Activated CD4-positive, alpha-beta T cell treated with anti-CD3 and anti-CD28 coated beads, Interleukin-2, amount 50 U/mL, for 4 hours (primary cell): ENCODE results near the gene PPP2R5D.
A peak's percentile ranks its signal among the peaks of the same experiment; 100 is the strongest.
"Not testable (repeated sequence)": the region's sequence is repeated elsewhere in the genome, so short reads cannot be mapped to it uniquely, and the experiment has no call there.

Source experiments
- DNase-seq, 2 experiments: peaks; one replicate each; pipeline ENCODE4 v3.0.0-alpha.2; 2020

The PPP2R5D gene

DNA sequence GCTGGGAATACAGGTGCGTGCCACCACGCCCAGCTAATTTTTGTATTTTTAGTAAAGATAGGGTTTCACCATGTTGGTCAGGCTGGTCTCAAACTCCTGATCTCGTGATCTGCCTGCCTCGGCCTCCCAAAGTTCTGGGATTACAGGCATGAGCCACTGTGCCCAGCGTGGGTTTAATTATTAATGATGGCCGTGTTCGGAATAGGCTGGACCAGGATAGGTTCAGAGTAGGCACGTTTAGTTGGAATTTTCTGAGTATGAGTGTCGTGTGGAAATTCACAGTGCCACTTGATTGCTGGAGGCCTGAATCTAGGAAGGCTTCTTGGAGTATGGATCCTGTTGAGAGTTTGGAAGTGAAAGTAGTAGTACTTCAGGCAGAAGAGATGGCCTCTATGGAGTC is 13.8 kb downstream of the PPP2R5D start:
- DNase-seq, result not testable (repeated sequence)

- no peak for DNase-seq
These were observed 17.5 kb downstream of the PPP2R5D start for GRCh38 chr6:43001843-43002242.

GRCh38 chr6:43005844-43006243 is 21.5 kb downstream of the PPP2R5D start:
- no peak for DNase-seq

- no peak for DNase-seq
These were observed 21.9 kb downstream of the PPP2R5D start for GRCh38 chr6:43006251-43006650.

- no peak for DNase-seq
These were observed 22.8 kb downstream of the PPP2R5D start for GRCh38 chr6:43007126-43007525.

DNA sequence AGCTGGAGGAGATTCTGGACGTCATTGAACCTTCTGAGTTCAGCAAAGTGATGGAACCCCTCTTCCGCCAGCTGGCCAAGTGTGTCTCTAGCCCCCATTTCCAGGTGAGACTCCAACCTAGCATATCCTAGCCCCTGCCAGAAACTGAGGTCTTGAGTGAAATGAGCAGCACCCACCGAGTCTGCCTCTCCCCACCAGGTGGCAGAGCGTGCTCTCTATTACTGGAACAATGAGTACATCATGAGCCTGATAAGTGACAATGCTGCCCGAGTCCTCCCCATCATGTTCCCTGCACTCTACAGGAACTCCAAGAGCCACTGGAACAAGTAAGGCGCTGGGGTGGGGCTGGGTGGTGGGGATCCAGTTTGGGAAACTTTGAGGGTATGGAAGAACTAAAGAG is 24.8 kb downstream of the PPP2R5D start:
- peak; percentile 29 to 38 for DNase-seq

DNA sequence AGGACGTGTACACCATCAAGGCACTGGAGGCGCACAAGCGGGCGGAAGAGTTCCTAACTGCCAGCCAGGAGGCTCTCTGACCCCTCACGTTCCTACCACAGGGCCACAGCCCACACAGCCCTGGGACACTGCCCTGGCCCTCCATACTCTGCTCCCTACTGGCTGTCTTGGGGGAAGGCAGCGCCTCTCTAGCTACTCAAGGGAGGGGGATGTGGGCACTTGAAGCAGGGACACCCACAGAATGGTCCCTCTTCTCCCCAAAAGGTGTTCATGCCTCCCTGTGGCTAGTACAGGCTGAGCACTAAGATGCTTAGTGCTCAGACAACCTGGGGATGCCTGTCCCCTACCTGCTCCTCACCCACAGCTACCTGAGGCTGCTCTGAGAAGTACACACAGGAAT is 26.8 kb downstream of the PPP2R5D start:
- DNase-seq, result no peak

GRCh38 chr6:43012364-43012763 is 28.0 kb downstream of the PPP2R5D start:
- DNase-seq, result no peak

GRCh38 chr6:43013097-43013842 is 28.9 kb downstream of the PPP2R5D start:
- DNase-seq, result no peak

DNA sequence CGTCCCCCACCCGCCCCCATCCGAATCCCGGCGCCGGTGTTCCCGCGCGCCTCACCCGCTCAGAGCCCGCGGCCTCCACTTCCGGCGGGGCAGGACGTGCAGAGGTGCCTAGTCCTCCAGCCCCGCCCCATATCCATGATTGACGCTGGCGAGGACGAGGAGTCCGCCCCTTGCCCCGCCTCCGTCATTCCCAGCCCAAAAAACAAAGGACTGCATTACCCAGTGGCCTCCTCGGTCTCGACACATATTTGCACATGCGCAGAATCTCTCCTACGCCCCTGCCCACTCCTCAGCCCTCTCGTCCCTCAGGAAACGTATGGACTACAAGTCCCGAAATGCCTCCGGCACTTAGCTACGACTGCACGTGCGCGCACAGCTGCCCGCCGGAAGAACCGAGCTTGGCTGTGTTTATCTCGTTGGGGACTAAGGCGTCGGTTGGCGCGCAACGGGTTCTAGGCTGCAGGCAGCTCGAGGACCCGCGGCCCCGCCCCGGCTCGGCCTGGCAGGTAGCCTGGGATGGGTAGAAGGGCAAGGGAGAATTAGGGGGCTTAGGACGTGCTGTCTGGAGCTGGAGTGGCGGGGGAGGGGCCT is 29.6 kb downstream of the PPP2R5D start, which contains the start of the genes KLHDC3 and MEA1:
Gene KLHDC3 (plus strand): TSS at position 407 of the 591 bp plus-strand sequence. CDS start 2,944 bp downstream, outside the sequence.
Gene MEA1 (minus strand): TSS at position 104 of the 591 bp plus-strand sequence. CDS start 133 bp downstream, outside the sequence.
- DNase-seq, result peak; percentile 98 to 99

GRCh38 chr6:43014434-43014909 is 30.1 kb downstream of the PPP2R5D start:
- DNase-seq, result no peak

- DNase-seq, result no peak
These were observed 32.0 kb downstream of the PPP2R5D start for GRCh38 chr6:43016176-43016942.

DNA sequence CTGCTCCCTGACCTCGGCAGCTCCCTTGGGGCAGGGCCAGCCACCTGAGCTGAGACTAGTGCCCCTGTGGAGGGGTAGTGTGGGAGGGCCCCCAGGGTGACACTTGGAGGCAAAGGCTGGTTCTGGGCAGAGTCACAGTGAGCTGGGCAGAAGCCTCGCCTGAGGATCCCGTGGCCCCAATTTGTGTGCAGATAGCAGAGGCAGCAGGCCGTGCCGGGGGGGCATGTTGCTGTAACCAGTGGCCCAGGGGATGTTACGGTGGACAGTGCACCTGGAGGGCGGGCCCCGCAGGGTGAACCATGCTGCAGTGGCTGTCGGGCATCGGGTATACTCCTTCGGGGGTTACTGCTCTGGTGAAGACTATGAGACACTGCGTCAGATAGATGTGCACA is 32.6 kb downstream of the PPP2R5D start:
- DNase-seq, result no peak

DNA sequence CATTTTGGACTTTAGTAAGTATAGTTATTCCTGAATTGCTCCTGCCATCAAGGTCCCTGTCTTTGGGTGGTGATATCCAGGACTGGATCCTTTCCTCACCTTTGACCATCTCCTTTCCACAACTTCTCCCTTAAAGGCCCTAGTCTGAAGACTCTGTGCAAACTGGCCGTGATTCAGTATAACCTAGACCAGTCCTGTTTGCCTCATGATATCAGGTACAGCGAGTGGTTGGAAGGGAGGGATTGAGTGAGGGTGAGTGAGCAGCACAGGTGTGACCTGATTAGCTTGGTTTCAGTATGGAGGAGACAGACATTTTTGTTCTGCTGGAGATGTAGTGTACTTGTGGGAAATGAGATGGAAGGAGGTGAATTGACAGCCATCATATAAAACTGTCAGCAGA is 34.8 kb downstream of the PPP2R5D start:
- no peak for DNase-seq

DNA sequence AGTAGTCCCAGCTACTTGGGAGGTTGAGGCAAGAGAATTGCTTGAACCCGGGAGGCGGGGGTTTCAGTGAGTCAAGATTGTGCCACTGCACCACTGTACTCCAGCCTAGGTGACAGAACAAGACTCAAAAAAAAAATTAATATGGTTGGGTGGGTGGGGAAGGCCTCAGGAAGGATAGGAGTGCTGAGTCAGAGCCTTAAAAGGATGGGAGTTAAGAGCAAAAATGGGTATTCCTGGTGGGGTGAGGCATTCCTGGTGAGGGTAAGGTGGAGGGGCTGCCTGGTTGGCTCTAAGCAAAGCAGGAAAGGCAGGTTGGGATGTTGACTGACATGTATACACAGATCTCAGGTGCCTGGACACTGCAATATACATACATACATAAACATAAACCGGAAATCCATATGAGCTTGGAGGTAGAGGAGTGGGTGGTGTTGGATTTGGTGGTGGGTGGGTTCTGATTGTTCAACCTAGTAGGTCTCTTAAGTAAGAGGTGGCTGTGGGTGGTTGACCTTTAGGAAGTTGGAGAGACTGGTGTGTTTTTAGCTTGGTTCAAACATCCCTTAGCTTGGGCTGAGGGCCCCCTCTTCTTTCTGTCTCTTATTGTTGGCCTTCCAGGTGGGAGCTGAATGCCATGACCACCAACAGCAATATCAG is 35.8 kb downstream of the PPP2R5D start:
- no peak for DNase-seq

DNA sequence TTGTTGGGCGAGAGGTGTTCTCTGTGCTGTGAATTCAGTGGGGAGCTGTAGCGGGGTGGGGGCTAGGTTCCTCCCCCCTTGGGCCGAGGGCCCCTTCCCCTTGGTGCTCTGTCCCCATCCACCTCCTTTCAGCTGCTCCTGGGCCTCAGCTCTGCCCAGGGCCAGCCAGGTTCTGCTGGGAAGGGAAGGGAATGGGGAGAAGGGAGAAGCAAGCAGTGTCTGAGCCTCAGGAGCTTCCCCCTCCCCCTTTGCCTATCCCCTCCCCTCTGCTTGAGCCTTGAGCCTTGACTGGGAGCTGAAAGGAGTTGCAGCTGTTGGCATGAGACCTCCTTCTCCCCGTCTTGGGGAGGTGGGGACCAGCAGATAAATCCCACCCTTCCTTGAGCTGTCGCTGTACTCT is 36.5 kb downstream of the PPP2R5D start:
- no peak for DNase-seq

GRCh38 chr6:43021270-43022047 is 37.1 kb downstream of the PPP2R5D start, which contains the start of gene RRP36:
TSS of gene RRP36 (plus strand) at chr6:43021623. CDS start at chr6:43021655, 32 bp downstream.
- peak; percentile 55 to 59 for DNase-seq

GRCh38 chr6:43024436-43024835 is 40.1 kb downstream of the PPP2R5D start:
- DNase-seq, result no peak

- DNase-seq, result no peak
These were observed 42.0 kb downstream of the PPP2R5D start for GRCh38 chr6:43026365-43026764.

DNA sequence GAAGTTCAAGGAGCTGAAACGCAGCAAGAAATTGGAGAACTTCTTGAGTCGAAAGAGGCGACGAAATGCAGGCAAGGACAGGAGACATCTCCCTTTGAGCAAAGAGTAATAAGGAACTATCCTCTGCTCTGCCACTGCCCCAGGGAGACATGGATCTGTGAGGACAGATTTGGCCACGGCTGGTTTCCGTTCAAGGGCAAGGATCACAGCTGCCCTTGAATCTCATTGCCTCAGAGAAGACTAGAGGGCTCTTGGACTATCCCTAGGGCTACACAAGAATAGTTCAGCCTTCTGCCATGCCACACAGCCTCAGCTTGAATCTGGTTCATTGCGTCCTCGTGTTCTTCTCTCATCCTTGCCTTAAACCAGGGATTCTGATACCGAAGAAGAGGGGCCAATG is 44.8 kb downstream of the PPP2R5D start:
- no peak for DNase-seq

DNA sequence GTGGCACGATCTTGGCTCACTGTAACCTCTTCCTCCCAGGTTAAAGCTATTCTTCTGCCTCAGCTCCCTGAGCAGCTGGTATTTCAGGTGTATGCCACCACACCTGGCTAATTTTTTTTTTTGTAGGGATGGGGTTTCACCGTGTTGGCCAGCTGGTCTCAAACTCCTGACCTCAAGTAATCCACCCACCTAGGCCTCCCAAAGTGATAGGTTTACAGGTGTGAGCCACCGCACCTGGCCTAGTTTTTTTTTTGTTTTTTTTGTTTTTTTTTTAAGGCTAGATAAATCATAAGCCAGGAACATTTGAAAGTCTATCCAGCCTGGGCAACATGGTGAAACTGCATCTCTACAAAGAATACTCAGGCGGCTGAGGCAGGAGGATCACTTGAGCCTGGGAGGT is 48.0 kb downstream of the PPP2R5D start:
- no peak for DNase-seq
